HEK293 (cell line): ENCODE data around the gene CREB5.

Source experiments
- HOXA7 ChIP-seq: sonication (generic); formaldehyde crosslinking; IDR thresholded peaks from 2 replicates; pipeline ENCODE4 v1.8.1; 2022; ENCODE audit warnings: missing genetic modification reagents, borderline replicate concordance
- ZNF112 ChIP-seq: fragments of 450-650 bp; formaldehyde crosslinking; IDR thresholded peaks from 2 replicates; pipeline ENCODE4 v1.5.0; 2017; ENCODE audit warnings: missing biosample characterization, missing genetic modification characterization
- ZNF24 ChIP-seq: fragments of 450-650 bp; formaldehyde crosslinking; IDR thresholded peaks from 2 replicates; pipeline ENCODE4 v1.5.1; 2016; ENCODE audit warnings: missing biosample characterization, missing genetic modification characterization
- ZNF544 ChIP-seq: fragments of 450-650 bp; formaldehyde crosslinking; IDR thresholded peaks from 2 replicates; pipeline ENCODE4 v1.5.0; 2017; ENCODE audit warnings: missing biosample characterization, missing genetic modification characterization
- ZNF777 ChIP-seq: fragments of 450-650 bp; formaldehyde crosslinking; IDR thresholded peaks from 2 replicates; pipeline ENCODE4 v1.5.1; 2017; ENCODE audit warnings: missing biosample characterization, missing genetic modification characterization, borderline replicate concordance
- TF ChIP-seq, protein P1 (sequence below): fragments of 450-650 bp; formaldehyde crosslinking; IDR thresholded peaks from 2 replicates; pipeline ENCODE4 v1.5.1; 2016; ENCODE audit warnings: missing biosample characterization, missing genetic modification characterization
- TF ChIP-seq, protein P2 (sequence below): fragments of 450-650 bp; formaldehyde crosslinking; IDR thresholded peaks from 2 replicates; pipeline ENCODE4 v1.5.1; 2016; ENCODE audit warnings: missing biosample characterization, missing genetic modification characterization
- TF ChIP-seq, protein P3 (sequence below): fragments of 450-650 bp; formaldehyde crosslinking; IDR thresholded peaks from 2 replicates; pipeline ENCODE4 v1.5.1; 2016; ENCODE audit warnings: missing biosample characterization, missing genetic modification characterization
- TF ChIP-seq, protein P4 (sequence below): fragments of 450-650 bp; formaldehyde crosslinking; IDR thresholded peaks from 2 replicates; pipeline ENCODE4 v1.5.1; 2016; ENCODE audit warnings: missing biosample characterization, missing genetic modification characterization
- TF ChIP-seq, protein P5 (sequence below): fragments of 450-650 bp; formaldehyde crosslinking; IDR thresholded peaks from 2 replicates; pipeline ENCODE4 v1.5.1; 2017; ENCODE audit warnings: missing biosample characterization, missing genetic modification characterization

DNA sequence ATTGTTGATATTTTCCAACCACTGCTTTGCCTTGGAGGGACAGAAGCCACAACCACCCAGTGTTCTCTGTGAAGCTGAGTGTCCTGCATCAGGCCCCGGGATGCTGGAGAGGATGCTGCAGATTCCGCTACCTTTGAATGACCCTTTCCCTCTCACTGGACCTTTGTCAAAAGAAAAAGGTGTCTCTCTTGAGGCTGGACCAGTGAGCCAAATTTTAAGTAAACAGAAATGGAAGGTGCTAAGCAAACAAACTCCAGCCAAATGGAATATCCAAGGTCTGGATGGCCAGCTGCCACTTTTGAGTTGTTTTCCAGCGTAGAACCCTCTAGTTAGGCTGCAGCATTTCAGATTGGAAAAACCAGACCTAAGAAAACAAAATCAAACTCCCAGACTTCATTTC is 400.3 kb downstream of the CREB5 start:
- TF ChIP-seq, protein P1, sequence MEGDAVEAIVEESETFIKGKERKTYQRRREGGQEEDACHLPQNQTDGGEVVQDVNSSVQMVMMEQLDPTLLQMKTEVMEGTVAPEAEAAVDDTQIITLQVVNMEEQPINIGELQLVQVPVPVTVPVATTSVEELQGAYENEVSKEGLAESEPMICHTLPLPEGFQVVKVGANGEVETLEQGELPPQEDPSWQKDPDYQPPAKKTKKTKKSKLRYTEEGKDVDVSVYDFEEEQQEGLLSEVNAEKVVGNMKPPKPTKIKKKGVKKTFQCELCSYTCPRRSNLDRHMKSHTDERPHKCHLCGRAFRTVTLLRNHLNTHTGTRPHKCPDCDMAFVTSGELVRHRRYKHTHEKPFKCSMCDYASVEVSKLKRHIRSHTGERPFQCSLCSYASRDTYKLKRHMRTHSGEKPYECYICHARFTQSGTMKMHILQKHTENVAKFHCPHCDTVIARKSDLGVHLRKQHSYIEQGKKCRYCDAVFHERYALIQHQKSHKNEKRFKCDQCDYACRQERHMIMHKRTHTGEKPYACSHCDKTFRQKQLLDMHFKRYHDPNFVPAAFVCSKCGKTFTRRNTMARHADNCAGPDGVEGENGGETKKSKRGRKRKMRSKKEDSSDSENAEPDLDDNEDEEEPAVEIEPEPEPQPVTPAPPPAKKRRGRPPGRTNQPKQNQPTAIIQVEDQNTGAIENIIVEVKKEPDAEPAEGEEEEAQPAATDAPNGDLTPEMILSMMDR = no peak
- TF ChIP-seq ZNF544 (tag by site-specific recombination) (no peak), ZNF24 (tag by site-specific recombination) (no peak), ZNF112 (tag by site-specific recombination) (no peak), HOXA7 (CRISPR knock-in tag) (no peak), ZNF777 (tag by site-specific recombination) (no peak)
- TF ChIP-seq, protein P2, sequence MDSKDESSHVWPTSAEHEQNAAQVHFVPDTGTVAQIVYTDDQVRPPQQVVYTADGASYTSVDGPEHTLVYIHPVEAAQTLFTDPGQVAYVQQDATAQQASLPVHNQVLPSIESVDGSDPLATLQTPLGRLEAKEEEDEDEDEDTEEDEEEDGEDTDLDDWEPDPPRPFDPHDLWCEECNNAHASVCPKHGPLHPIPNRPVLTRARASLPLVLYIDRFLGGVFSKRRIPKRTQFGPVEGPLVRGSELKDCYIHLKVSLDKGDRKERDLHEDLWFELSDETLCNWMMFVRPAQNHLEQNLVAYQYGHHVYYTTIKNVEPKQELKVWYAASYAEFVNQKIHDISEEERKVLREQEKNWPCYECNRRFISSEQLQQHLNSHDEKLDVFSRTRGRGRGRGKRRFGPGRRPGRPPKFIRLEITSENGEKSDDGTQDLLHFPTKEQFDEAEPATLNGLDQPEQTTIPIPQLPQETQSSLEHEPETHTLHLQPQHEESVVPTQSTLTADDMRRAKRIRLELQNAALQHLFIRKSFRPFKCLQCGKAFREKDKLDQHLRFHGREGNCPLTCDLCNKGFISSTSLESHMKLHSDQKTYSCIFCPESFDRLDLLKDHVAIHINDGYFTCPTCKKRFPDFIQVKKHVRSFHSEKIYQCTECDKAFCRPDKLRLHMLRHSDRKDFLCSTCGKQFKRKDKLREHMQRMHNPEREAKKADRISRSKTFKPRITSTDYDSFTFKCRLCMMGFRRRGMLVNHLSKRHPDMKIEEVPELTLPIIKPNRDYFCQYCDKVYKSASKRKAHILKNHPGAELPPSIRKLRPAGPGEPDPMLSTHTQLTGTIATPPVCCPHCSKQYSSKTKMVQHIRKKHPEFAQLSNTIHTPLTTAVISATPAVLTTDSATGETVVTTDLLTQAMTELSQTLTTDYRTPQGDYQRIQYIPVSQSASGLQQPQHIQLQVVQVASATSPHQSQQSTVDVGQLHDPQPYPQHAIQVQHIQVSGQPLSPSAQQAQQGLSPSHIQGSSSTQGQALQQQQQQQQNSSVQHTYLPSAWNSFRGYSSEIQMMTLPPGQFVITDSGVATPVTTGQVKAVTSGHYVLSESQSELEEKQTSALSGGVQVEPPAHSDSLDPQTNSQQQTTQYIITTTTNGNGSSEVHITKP (tag by site-specific recombination) = no peak
- TF ChIP-seq, protein P3, sequence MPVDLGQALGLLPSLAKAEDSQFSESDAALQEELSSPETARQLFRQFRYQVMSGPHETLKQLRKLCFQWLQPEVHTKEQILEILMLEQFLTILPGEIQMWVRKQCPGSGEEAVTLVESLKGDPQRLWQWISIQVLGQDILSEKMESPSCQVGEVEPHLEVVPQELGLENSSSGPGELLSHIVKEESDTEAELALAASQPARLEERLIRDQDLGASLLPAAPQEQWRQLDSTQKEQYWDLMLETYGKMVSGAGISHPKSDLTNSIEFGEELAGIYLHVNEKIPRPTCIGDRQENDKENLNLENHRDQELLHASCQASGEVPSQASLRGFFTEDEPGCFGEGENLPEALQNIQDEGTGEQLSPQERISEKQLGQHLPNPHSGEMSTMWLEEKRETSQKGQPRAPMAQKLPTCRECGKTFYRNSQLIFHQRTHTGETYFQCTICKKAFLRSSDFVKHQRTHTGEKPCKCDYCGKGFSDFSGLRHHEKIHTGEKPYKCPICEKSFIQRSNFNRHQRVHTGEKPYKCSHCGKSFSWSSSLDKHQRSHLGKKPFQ (tag by site-specific recombination) = no peak
- TF ChIP-seq, protein P4, sequence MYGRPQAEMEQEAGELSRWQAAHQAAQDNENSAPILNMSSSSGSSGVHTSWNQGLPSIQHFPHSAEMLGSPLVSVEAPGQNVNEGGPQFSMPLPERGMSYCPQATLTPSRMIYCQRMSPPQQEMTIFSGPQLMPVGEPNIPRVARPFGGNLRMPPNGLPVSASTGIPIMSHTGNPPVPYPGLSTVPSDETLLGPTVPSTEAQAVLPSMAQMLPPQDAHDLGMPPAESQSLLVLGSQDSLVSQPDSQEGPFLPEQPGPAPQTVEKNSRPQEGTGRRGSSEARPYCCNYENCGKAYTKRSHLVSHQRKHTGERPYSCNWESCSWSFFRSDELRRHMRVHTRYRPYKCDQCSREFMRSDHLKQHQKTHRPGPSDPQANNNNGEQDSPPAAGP (tag by site-specific recombination) = no peak
- TF ChIP-seq, protein P5, sequence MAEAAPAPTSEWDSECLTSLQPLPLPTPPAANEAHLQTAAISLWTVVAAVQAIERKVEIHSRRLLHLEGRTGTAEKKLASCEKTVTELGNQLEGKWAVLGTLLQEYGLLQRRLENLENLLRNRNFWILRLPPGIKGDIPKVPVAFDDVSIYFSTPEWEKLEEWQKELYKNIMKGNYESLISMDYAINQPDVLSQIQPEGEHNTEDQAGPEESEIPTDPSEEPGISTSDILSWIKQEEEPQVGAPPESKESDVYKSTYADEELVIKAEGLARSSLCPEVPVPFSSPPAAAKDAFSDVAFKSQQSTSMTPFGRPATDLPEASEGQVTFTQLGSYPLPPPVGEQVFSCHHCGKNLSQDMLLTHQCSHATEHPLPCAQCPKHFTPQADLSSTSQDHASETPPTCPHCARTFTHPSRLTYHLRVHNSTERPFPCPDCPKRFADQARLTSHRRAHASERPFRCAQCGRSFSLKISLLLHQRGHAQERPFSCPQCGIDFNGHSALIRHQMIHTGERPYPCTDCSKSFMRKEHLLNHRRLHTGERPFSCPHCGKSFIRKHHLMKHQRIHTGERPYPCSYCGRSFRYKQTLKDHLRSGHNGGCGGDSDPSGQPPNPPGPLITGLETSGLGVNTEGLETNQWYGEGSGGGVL = no peak
